GM19438 (cell line): Measurements from ENCODE around the gene RTP2.

Source experiments
- ATAC-seq: cut with Tn5 transposase; IDR thresholded peaks from one replicate; pipeline ENCODE4 v1.9.1; 2021; ENCODE audit warnings: low read depth; ENCODE audit not compliant: unreplicated experiment

RTP2 gene

GRCh38 chr3:187702507-187703033 lies at the start of gene RTP2:
Gene RTP2, minus strand, starts transcription at chr3:187702557. Its CDS starts 429 bp downstream, at chr3:187702128.
- ATAC-seq = no peak

DNA sequence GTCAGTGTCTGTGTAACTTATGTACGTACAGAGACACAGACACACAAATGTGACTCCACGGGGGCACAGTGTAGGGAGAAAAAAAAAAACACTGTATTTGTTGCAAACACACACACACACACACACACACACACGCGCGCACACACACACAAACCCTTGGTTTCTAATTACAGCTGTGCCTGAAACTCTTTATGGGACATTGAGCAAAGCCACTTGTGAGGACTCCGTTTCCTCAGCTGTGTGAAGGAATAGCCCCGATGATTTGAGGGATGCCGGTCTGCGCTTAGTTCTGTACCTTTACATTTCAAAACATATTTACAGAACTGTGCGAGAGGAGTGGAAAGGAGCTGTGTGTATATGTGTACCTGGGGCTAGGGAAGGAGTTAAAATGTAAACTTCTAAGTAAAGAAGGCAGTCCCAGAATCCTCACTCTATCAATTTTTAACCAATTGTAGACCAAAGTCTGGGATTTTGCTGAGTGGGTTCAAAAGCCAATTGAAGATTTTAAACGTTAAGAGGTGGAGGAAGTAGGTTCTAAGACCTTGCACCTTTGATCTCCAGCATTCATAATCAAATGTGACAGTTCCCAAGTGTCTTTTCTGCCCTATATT lies 48.3 kb upstream of the RTP2 start:
- no peak for ATAC-seq

DNA sequence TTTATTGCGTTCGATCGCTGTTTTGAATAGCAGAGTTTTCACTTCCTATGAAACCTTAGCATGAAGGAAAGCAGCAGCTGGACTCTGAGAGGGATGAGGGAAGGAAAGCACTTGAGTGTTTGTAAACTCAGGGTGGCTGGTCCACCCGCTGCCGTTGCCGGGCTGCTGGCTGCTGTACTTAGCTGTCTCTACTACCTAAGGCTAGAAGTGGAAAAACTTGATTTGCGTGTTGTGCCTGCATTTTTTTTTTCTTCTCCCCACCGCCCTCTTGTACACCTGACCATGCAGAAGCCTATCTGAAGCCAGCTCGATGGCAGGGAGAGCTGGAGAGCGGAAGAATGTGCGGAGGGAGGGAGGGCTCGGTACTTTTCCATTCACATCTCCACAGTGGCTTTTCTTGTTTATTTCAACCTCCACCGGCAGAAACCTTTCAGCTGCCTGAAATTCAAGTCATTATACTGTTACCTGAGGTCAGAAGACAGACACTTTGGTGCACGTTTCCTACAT lies 47.7 kb upstream of the RTP2 start:
- no peak for ATAC-seq

DNA sequence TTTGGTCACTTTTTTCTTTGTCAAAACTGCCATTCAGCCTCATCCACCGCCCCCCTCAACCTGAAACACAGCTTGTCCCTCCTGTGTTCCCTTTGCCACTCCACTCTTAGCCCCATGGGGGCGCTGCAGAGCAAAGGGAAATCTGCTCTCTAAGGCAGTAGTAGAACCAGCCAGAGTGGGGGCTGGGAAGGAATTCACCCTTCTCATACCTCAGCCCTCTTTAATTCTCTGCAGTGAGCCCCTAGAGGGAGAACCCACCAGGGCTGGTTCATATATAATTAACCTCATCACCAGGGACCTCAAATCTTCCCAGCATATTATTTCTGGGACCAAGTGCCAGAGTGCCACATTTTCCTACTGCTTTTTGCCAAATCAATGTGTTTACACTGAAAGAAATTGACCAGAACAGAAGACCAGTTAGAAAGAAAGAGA lies 45.7 kb upstream of the RTP2 start:
- no peak for ATAC-seq

DNA sequence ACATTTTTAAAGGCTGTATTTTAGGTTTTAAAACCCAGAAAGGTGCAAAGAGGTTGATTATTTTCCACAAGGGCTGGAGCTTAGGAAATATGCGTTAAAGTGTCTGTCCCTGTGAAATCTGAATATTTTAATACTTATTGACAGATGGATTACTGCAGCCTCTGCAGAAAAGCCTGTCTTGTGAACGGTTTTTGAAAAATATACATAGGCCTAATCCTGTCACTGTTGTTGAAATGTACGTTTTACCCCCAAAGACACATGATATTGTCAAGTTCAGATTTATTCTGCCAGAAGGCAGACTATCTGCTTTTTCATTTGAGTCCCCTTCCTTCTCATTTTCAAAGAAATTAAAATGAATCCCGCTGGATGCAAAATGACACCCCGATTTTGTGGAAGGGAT lies 45.1 kb upstream of the RTP2 start:
- ATAC-seq = no peak

- no peak for ATAC-seq
Measured at GRCh38 chr3:187746442-187747281, 44.3 kb upstream of the RTP2 start.

GRCh38 chr3:187746059-187746441 lies 43.7 kb upstream of the RTP2 start:
- no peak for ATAC-seq

GRCh38 chr3:187745201-187746058 lies 43.1 kb upstream of the RTP2 start, which contains the start of gene BCL6:
Gene BCL6, minus strand, starts transcription at chr3:187745468. Its CDS starts 11,775 bp downstream, at chr3:187733693.
- peak; percentile 71 for ATAC-seq

GRCh38 chr3:187744169-187745151 lies 42.1 kb upstream of the RTP2 start:
- no peak for ATAC-seq

- no peak for ATAC-seq
Measured at GRCh38 chr3:187743195-187744141, 41.1 kb upstream of the RTP2 start.

DNA sequence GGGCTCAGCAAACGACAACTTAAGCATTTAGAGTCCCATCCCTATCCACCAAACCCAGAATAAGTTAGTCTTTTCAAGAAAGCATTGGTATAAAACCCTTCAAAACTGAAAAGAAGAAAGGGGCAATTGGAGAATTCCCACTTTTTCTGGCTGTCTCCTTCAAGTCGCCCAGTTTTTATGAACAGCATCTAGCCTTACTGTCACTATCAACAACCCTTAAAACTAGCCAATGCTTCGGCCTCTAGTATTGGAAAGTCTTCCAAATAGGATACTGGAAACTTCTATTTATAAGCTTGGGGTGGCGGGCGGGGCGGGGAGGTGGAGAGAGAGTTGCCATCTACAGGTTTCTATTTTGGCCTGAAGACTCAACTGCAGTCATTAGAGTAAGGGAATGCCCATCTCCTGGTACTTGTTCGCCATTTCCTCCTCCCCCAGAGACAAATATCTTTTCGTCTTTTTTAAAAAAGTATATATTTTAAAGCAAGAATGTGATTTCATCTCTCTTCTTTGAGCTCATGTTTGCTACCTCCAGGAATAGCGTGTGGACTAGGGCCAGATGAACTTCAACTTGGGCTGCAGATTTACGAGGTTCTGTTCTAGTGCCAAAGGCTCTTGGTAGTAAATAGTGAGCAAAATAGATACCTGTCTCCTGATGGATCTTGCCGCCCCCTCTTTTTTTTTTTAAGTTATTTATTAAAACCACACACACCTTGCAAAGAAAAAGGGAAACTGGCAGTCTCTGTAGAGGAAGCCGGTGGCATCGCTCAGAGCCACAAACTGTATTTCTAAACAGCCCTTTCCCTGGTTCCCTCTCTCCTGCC lies 40.2 kb upstream of the RTP2 start:
- ATAC-seq = no peak

DNA sequence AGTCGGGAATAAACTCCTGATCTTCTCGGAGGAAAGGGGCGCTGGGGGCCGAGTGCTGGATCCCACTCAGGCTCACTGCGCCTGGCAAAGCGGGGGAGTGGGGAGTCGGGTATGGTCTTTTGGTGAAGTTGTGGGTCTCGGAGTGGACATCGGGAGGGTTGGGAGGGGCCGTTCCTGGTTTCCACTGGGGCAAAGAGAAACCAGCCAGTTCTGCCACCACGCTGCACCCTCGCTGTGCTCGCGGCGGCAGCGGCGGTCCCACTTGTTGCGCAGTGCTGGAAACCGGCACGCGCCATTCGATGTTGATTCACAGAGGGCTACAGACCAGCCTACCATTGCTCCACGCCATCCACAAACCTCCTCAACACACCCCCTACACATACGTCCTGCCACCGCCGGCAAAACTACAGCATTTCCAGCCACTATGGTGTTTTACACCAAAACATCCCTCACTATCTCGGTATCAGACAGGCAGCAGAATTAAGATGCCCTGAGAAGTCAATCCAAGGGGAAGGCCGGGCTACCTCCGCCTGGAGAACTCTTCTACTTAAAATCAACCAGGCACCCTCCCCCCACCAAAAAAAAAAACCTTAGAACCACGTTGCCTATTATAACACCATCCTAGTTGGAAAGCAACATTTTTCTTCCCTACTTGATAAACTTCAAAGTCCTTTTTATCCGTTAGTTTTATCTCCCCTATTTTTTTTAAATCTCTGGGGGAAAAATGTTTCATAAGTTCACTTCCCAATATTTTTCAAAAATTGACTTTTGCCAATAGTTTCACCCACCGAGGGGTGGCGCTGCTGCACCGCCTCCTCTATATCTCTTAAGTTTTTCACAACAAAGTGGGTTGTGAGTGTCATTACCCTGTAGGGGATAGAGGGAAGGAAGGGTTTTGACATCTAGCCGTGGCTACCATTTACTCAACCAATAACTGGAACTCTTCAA lies 39.3 kb upstream of the RTP2 start:
- ATAC-seq = no peak

GRCh38 chr3:187740421-187741399 lies 38.4 kb upstream of the RTP2 start:
- no peak for ATAC-seq

DNA sequence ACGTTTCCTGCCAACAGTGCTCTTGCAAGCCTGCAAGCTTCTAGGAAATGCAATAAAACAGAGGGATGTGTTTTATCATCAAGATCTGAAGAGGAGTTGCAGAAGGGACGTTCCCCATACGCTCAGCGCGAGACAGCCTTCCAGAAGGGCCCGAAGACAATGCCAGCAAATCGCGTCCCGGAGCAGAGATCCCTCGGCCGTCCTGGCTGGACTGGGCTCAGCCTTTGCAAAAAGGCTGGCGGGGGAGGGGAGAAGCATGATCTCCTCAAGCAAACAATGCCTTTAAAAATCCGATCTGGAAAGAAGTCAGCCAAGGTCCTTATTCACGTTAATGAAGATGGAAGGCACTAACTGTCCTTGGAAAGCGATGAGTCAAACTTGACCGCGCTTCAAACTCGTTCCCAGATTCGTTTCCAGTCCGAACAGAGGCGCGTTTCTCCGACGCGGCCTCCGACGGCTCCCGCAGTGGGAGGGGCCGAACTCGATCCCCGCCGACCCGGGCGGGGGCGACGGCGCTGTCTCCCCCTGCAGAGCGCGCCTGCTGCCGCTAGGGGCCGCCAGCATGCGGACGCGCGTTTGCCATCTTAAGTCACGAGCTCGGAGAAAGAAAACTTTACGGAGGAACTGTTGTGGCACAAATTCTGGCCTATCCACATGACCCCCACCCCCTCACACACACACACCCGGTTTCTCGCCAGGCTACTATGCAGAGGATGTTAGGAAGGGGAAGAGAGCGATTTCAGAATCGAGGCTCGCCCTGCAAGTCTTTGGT lies 37.4 kb upstream of the RTP2 start:
- no peak for ATAC-seq
